ENCODE data around the gene FSIP2.

GRCh38 chr2:185736210-185736609 lies 2.4 kb upstream of the FSIP2 start:
- no peak for TF ChIP-seq ZNF37A (tag by site-specific recombination; IDR thresholded peaks at IDR 0.05)
- no peak for TF ChIP-seq CTCF (tag by site-specific recombination; IDR thresholded peaks at IDR 0.05)

Data from HEK293 (cell line).